ENCODE measurements around the gene WFIKKN2.

The WFIKKN2 gene

GRCh38 chr17:50844117-50844700 is 8.8 kb downstream of the WFIKKN2 start:
- Histone ChIP-seq H3K9me3 (no peaks in the 10 kb centered on the region), H3K36me3 (no peaks in the 10 kb centered on the region), H3K4me1 (peaks cover 2% of the 10 kb centered on the region; the same call in 1 of the 2 replicates), H3K27me3 (no peaks in the 10 kb centered on the region), H3K4me3 (ENCODE audit: low read depth, low read length) (no peak overlapping the region)
- TF ChIP-seq CTCF (IDR thresholded peaks at IDR 0.05; ENCODE audit: low read depth, low read length), result no peak
- DNase-seq, result no peak

GRCh38 chr17:50845240-50846147 is 10.1 kb downstream of the WFIKKN2 start:
- no peaks in the 10 kb centered on the region for H3K27me3 ChIP-seq
- H3K4me3 ChIP-seq (ENCODE audit: low read depth, low read length), result no peak overlapping the region
- H3K36me3 ChIP-seq, result no peaks in the 10 kb centered on the region
- DNase-seq, result no peak
- H3K9me3 ChIP-seq, result no peaks in the 10 kb centered on the region
- peaks cover 11% of the 10 kb centered on the region for H3K4me1 ChIP-seq
- no peak for TF ChIP-seq CTCF (IDR thresholded peaks at IDR 0.05; ENCODE audit: low read depth, low read length)

GRCh38 chr17:50847566-50847965 is 12.2 kb downstream of the WFIKKN2 start:
- no peak overlapping the region for H3K4me3 ChIP-seq (ENCODE audit: low read depth, low read length)
- H3K9me3 ChIP-seq, result no peaks in the 10 kb centered on the region
- no peaks in the 10 kb centered on the region for H3K27me3 ChIP-seq
- H3K36me3 ChIP-seq, result no peaks in the 10 kb centered on the region
- DNase-seq, result no peak
- peaks cover 13% of the 10 kb centered on the region for H3K4me1 ChIP-seq
- TF ChIP-seq CTCF (IDR thresholded peaks at IDR 0.05; ENCODE audit: low read depth, low read length), result no peak

- Histone ChIP-seq H3K36me3 (no peaks in the 10 kb centered on the region), H3K4me1 (peaks cover 15% of the 10 kb centered on the region), H3K9me3 (no peaks in the 10 kb centered on the region), H3K27me3 (no peaks in the 10 kb centered on the region), H3K4me3 (ENCODE audit: low read depth, low read length) (no peak overlapping the region)
- no peak for TF ChIP-seq CTCF (IDR thresholded peaks at IDR 0.05; ENCODE audit: low read depth, low read length)
- DNase-seq, result no peak
Measured at GRCh38 chr17:50848039-50848438, 12.7 kb downstream of the WFIKKN2 start.

GRCh38 chr17:50848711-50849110 is 13.3 kb downstream of the WFIKKN2 start:
- TF ChIP-seq CTCF (IDR thresholded peaks at IDR 0.05; ENCODE audit: low read depth, low read length), result no peak
- H3K4me1 ChIP-seq, result peaks cover 15% of the 10 kb centered on the region
- no peaks in the 10 kb centered on the region for H3K36me3 ChIP-seq
- no peaks in the 10 kb centered on the region for H3K27me3 ChIP-seq
- no peaks in the 10 kb centered on the region for H3K9me3 ChIP-seq
- no peak for DNase-seq
- H3K4me3 ChIP-seq (ENCODE audit: low read depth, low read length), result no peak overlapping the region

- Histone ChIP-seq H3K36me3 (no peaks in the 10 kb centered on the region), H3K4me1 (peaks cover 15% of the 10 kb centered on the region), H3K27me3 (no peaks in the 10 kb centered on the region), H3K9me3 (no peaks in the 10 kb centered on the region), H3K4me3 (ENCODE audit: low read depth, low read length) (no peak overlapping the region)
- no peak for DNase-seq
- TF ChIP-seq CTCF (IDR thresholded peaks at IDR 0.05; ENCODE audit: low read depth, low read length), result no peak
Measured at GRCh38 chr17:50850640-50851039, 15.3 kb downstream of the WFIKKN2 start.
